IMR-90 (cell line): ENCODE results near the gene GFM2. TPM values are rescaled to one million over a fixed set of nuclear protein-coding genes. Genes with fewer than 3 reads are reported as not detected.

Experiments
- ATAC-seq: fragments of 200-7000 bp; cut with Tn5 transposase; 2 replicates; pipeline ENCODE4 v1.9.1; 2020; ENCODE audit warnings: low read depth, mild to moderate bottlenecking, moderate library complexity
- BruUV-seq: library from RNA; stranded (reverse); fragments of 400-500 nt; replicated peaks from 2 replicates; lab custom pipeline; 2021; lab: Mats Ljungman, UMichigan
- CTCF ChIA-PET: fragments of 300-600 bp; formaldehyde crosslinking; extraction: SDS; loops from one replicate; lab custom pipeline; 2021; ENCODE audit warnings: antibody characterized with exemption; lab: Yijun Ruan, JAX
- POLR2A ChIA-PET: fragments of 300-600 bp; sonication (Branson Sonifier 250); formaldehyde crosslinking; loops from one replicate; lab custom pipeline; 2022; ENCODE audit warnings: antibody characterized with exemption; ENCODE audit not compliant: unreplicated experiment; lab: Charles Lee
- DNase-seq: peaks from one replicate; pipeline ENCODE4 v3.0.0; 2013
- H2AFZ ChIP-seq: replicated peaks from 2 replicates; pipeline ENCODE3; 2013; ENCODE audit warnings: low read length, mild to moderate bottlenecking; ENCODE audit not compliant: poor library complexity
- H2AK5ac ChIP-seq: 2 replicates; pipeline ENCODE4 v1.6.1; 2013; ENCODE audit warnings: low read depth, low read length, inconsistent platforms
- H2AK9ac ChIP-seq: replicated peaks from 2 replicates; pipeline ENCODE3; 2013; ENCODE audit warnings: mild to moderate bottlenecking, low read depth, low read length, moderate library complexity; ENCODE audit not compliant: poor library complexity
- H2BK120ac ChIP-seq: 2 replicates; pipeline ENCODE4 v1.6.1; 2013; ENCODE audit warnings: low read depth, low read length, inconsistent platforms
- H2BK15ac ChIP-seq: 3 replicates; pipeline ENCODE4 v1.6.1; 2013; ENCODE audit warnings: low read depth, low read length, inconsistent platforms
- H2BK20ac ChIP-seq: 2 replicates; pipeline ENCODE4 v1.6.1; 2013; ENCODE audit warnings: low read depth, mild to moderate bottlenecking, inconsistent platforms, low read length, moderate library complexity
- H2BK5ac ChIP-seq: 2 replicates; pipeline ENCODE4 v1.6.1; 2013; ENCODE audit warnings: mild to moderate bottlenecking, low read depth, low read length, inconsistent platforms; ENCODE audit not compliant: poor library complexity, severe bottlenecking
- H3K14ac ChIP-seq: replicated peaks from 2 replicates; pipeline ENCODE4 v1.6.1; 2013; ENCODE audit warnings: low read depth, low read length, inconsistent platforms
- H3K18ac ChIP-seq: 2 replicates; pipeline ENCODE4 v1.6.1; 2013; ENCODE audit warnings: low read depth, low read length, control low read depth
- H3K23ac ChIP-seq: 2 replicates; pipeline ENCODE4 v1.6.1; 2013; ENCODE audit warnings: low read depth, low read length, inconsistent platforms
- H3K27ac ChIP-seq: 2 replicates; pipeline ENCODE4 v1.5.1; 2013; ENCODE audit warnings: mild to moderate bottlenecking, control low read depth, low read length; ENCODE audit not compliant: insufficient read depth
- H3K27me3 ChIP-seq: 2 replicates; pipeline ENCODE4 v1.6.1; 2013; ENCODE audit warnings: low read length; ENCODE audit not compliant: control insufficient read depth, insufficient read depth
- H3K36me3 ChIP-seq: 2 replicates; pipeline ENCODE4 v1.6.1; 2013; ENCODE audit warnings: low read length, mixed read lengths; ENCODE audit not compliant: control insufficient read depth, insufficient read depth
- H3K4ac ChIP-seq: 2 replicates; pipeline ENCODE4 v1.6.1; 2013; ENCODE audit warnings: low read depth, low read length, inconsistent platforms
- H3K4me1 ChIP-seq: 2 replicates; pipeline ENCODE4 v1.6.1; 2013; ENCODE audit warnings: low read length, mixed read lengths; ENCODE audit not compliant: control insufficient read depth, insufficient read depth
- H3K4me2 ChIP-seq: 2 replicates; pipeline ENCODE4 v1.6.1; 2013; ENCODE audit warnings: low read depth, mild to moderate bottlenecking, control low read depth, low read length, moderate library complexity
- H3K4me3 ChIP-seq: 2 replicates; pipeline ENCODE4 v1.5.1; 2013; ENCODE audit warnings: low read depth, mild to moderate bottlenecking, control low read depth, low read length, moderate library complexity; ENCODE audit not compliant: insufficient read depth
- H3K56ac ChIP-seq: 2 replicates; pipeline ENCODE4 v1.6.1; 2013; ENCODE audit warnings: low read length, inconsistent platforms; ENCODE audit not compliant: insufficient read depth; ENCODE audit errors: extremely low read depth
- H3K79me1 ChIP-seq, 2 experiments: 2 replicates each; pipeline ENCODE4 v1.6.1; 2013; ENCODE audit warnings: low read length in 2 of 2, inconsistent platforms in 1 of 2, low read depth in 1 of 2
- H3K9ac ChIP-seq: 2 replicates; pipeline ENCODE4 v1.6.1; 2013; ENCODE audit warnings: low read depth, low read length, control low read depth
- H3K9me1 ChIP-seq: 2 replicates; pipeline ENCODE4 v1.6.1; 2013; ENCODE audit warnings: low read length, inconsistent platforms; ENCODE audit not compliant: insufficient read depth
- H3K9me3 ChIP-seq: 2 replicates; pipeline ENCODE4 v1.6.1; 2013; ENCODE audit warnings: low read length; ENCODE audit not compliant: control insufficient read depth, insufficient read depth
- H4K20me1 ChIP-seq: 2 replicates; pipeline ENCODE4 v1.6.1; 2013; ENCODE audit warnings: low read length, inconsistent platforms; ENCODE audit not compliant: insufficient read depth
- H4K5ac ChIP-seq: 2 replicates; pipeline ENCODE4 v1.6.1; 2013; ENCODE audit warnings: mild to moderate bottlenecking, low read depth, low read length, control low read depth
- H4K8ac ChIP-seq, 2 experiments: 2 replicates each; pipeline ENCODE4 v1.6.1; 2013; ENCODE audit warnings: low read depth in 2 of 2, low read length in 2 of 2, control low read depth in 1 of 2, inconsistent platforms in 1 of 2
- H4K91ac ChIP-seq: 2 replicates; pipeline ENCODE4 v1.6.1; 2013; ENCODE audit warnings: low read depth, low read length, inconsistent platforms; ENCODE audit not compliant: insufficient read depth
- BHLHE40 ChIP-seq: fragments of 150-350 bp; IDR thresholded peaks from 2 replicates; pipeline ENCODE4 v1.6.1; 2016; ENCODE audit warnings: mild to moderate bottlenecking, low read depth, low read length
- CEBPB ChIP-seq: IDR thresholded peaks from 2 replicates; pipeline ENCODE4 v1.6.1; 2012; ENCODE audit warnings: low read depth, low read length, improper control_type of control experiment
- CHD1 ChIP-seq: IDR thresholded peaks from 2 replicates; pipeline ENCODE4 v1.6.1; 2012; ENCODE audit warnings: low read depth, low read length, improper control_type of control experiment
- CTCF ChIP-seq: conservative IDR thresholded peaks from 2 replicates; pipeline ENCODE4 v1.5.1; 2012; ENCODE audit warnings: mild to moderate bottlenecking, low read depth, low read length, improper control_type of control experiment
- FOS ChIP-seq: fragments of 150-350 bp; IDR thresholded peaks from 2 replicates; pipeline ENCODE4 v1.6.1; 2016; ENCODE audit warnings: low read depth, low read length
- MAFK ChIP-seq: IDR thresholded peaks from 2 replicates; pipeline ENCODE4 v1.6.1; 2012; ENCODE audit warnings: low read depth, low read length, improper control_type of control experiment
- MAZ ChIP-seq: IDR thresholded peaks from 2 replicates; pipeline ENCODE4 v1.6.1; 2012; ENCODE audit warnings: low read depth, mild to moderate bottlenecking, low read length, improper control_type of control experiment, moderate library complexity, borderline replicate concordance
- MXI1 ChIP-seq: IDR thresholded peaks from 2 replicates; pipeline ENCODE4 v1.6.1; 2012; ENCODE audit warnings: low read depth, mild to moderate bottlenecking, low read length, moderate library complexity, borderline replicate concordance
- NFE2L2 ChIP-seq: fragments of 150-350 bp; IDR thresholded peaks from 2 replicates; pipeline ENCODE4 v1.6.1; 2016; ENCODE audit warnings: low read depth, mild to moderate bottlenecking, low read length
- POLR2A ChIP-seq: IDR thresholded peaks from 2 replicates; pipeline ENCODE4 v1.6.1; 2012; ENCODE audit warnings: mild to moderate bottlenecking, low read depth, low read length
- RAD21 ChIP-seq: IDR thresholded peaks from 2 replicates; pipeline ENCODE4 v1.6.1; 2012; ENCODE audit warnings: low read length, improper control_type of control experiment
- RCOR1 ChIP-seq: IDR thresholded peaks from 2 replicates; pipeline ENCODE4 v1.6.1; 2012; ENCODE audit warnings: mild to moderate bottlenecking, low read length, improper control_type of control experiment; ENCODE audit not compliant: insufficient replicate concordance
- RFX5 ChIP-seq: IDR thresholded peaks from 2 replicates; pipeline ENCODE4 v1.8.0; 2012; ENCODE audit warnings: low read depth, mild to moderate bottlenecking, low read length, moderate library complexity
- SMC3 ChIP-seq: fragments of 150-350 bp; IDR thresholded peaks from 2 replicates; pipeline ENCODE4 v1.6.1; 2016; ENCODE audit warnings: low read depth, mild to moderate bottlenecking, antibody characterized with exemption, low read length, moderate library complexity
- WGBS, 2 experiments: methylation state at CpG; one replicate each; pipeline versions ENCODE4 v1.1.5 to v1.1.7; 2013; ENCODE audit warnings: missing lambda C conversion rate in 2 of 2; ENCODE audit not compliant: insufficient read length in 1 of 2; ENCODE audit errors: extremely low coverage in 2 of 2; 5-methylcytosine and 5-hydroxymethylcytosine counted together
- dilution Hi-C: fragments of 300-500 bp; cut with HindIII; formaldehyde crosslinking; loops from one replicate; pipeline ENCODE4 v1.14.3; 2018; ENCODE audit warnings: low sequenced_read_pairs; ENCODE audit not compliant: unreplicated experiment
- in situ Hi-C: fragments of 300-500 bp; cut with MboI; formaldehyde crosslinking; loops from 3 replicates; pipeline ENCODE4 v1.14.3; 2019; ENCODE audit warnings: low sequenced_read_pairs, inconsistent platforms, mixed read lengths
- intact Hi-C: fragments of 100-400 bp; cut with micrococcal nuclease; formaldehyde crosslinking; loops from 2 replicates; pipeline ENCODE4 v1.10.0; 2022
- polyA plus RNA-seq, 3 experiments: library from polyadenylated mRNA; depleted of rRNA; stranded (reverse); fragments of >200 nt; gene quantifications; 2 replicates each; pipeline ENCODE4 v1.2.3, GENCODE V29; 2012; ENCODE audit warnings: low replicate concordance in 1 of 3
- total RNA-seq: library from RNA; depleted of rRNA; stranded (reverse); fragments of >200 nt; gene quantifications from 2 replicates; pipeline ENCODE4 v1.2.3, GENCODE V29; 2012
- TF ChIP-seq, protein P1 (sequence below): fragments of 150-350 bp; IDR thresholded peaks from 2 replicates; pipeline ENCODE4 v1.6.1; 2016; ENCODE audit warnings: low read depth, mild to moderate bottlenecking, low read length, moderate library complexity, borderline replicate concordance

GFM2 gene
- total and polyA plus RNA-seq, 2 of the 4 experiments (the other 2 are of a cell fraction): 23.3 to 45.7 TPM

GRCh38 chr5:74693191-74693590 is 73.7 kb downstream of the GFM2 start:
- dilution Hi-C loops: no loop called here
- no peak overlapping the region for H2BK120ac ChIP-seq
- no TSS peak for BruUV-seq

More at GRCh38 chr5:74693191-74693590, 73.7 kb downstream of the GFM2 start:
- no peak overlapping the region for H4K5ac ChIP-seq
- no peak for TF ChIP-seq CHD1
- no peak for TF ChIP-seq MAFK
- TF ChIP-seq POLR2A: no peak
- TF ChIP-seq SMC3: no peak
- TF ChIP-seq BHLHE40: no peak
- TF ChIP-seq MAZ: no peak
- TF ChIP-seq MXI1: no peak
- no peak for TF ChIP-seq CTCF
- no peak for TF ChIP-seq NFE2L2
- TF ChIP-seq CEBPB: no peak
- TF ChIP-seq RAD21: no peak
- TF ChIP-seq FOS: no peak
- no peak for TF ChIP-seq RFX5
- TF ChIP-seq, protein P1, sequence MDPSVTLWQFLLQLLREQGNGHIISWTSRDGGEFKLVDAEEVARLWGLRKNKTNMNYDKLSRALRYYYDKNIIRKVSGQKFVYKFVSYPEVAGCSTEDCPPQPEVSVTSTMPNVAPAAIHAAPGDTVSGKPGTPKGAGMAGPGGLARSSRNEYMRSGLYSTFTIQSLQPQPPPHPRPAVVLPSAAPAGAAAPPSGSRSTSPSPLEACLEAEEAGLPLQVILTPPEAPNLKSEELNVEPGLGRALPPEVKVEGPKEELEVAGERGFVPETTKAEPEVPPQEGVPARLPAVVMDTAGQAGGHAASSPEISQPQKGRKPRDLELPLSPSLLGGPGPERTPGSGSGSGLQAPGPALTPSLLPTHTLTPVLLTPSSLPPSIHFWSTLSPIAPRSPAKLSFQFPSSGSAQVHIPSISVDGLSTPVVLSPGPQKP: no peak
- TF ChIP-seq RCOR1: no peak
- CTCF ChIA-PET: interaction anchor here (0.6 kb wide), 1 partner anchor 23 kb away, joined by 3 read pairs; no protein-coding TSS in a partner anchor
- no peak overlapping the region for H3K4me2 ChIP-seq
- no peak overlapping the region for H3K18ac ChIP-seq
- H3K14ac ChIP-seq: no peak overlapping the region
- no peaks in the 10 kb centered on the region for H3K4me1 ChIP-seq
- H3K9me1 ChIP-seq: no peaks in the 10 kb centered on the region
- no peak for ATAC-seq
- no peak overlapping the region for H4K91ac ChIP-seq
- H3K9me3 ChIP-seq: no peaks in the 10 kb centered on the region
- no peak overlapping the region for H2AK5ac ChIP-seq
- no peak overlapping the region for H2BK20ac ChIP-seq
- H3K4ac ChIP-seq: no peak overlapping the region
- H3K56ac ChIP-seq: no peak overlapping the region
- peaks cover 8 to 28% of the 10 kb centered on the region in 2 experiments for H3K79me1 ChIP-seq
- intact Hi-C loops (no loop called here), in situ Hi-C loops (no loop called here)
- no peaks in the 10 kb centered on the region for H3K27me3 ChIP-seq
- H2BK15ac ChIP-seq: no peak overlapping the region
- H2AK9ac ChIP-seq: no peak overlapping the region
- H2BK5ac ChIP-seq: no peak overlapping the region
- H4K8ac ChIP-seq: no peak overlapping the region
- H3K27ac ChIP-seq: no peak overlapping the region
- WGBS, 2 experiments: 83% methylated on average over 1 of the region's 4 CpGs; no CpG with 5 or more reads in 1 of the 2 experiments
- DNase-seq: peak; percentile 34
- POLR2A ChIA-PET: no interaction called here
- H3K9ac ChIP-seq: no peak overlapping the region
- no peak overlapping the region for H3K23ac ChIP-seq
- no peak overlapping the region for H2AFZ ChIP-seq
- no peaks in the 10 kb centered on the region for H4K20me1 ChIP-seq
- H3K4me3 ChIP-seq: no peak overlapping the region
- peaks cover 19% of the 10 kb centered on the region for H3K36me3 ChIP-seq
